ENCODE results near the gene TIMM23. TPM values are rescaled to one million over a fixed set of nuclear protein-coding genes. Genes with fewer than 3 reads are reported as not detected.

TIMM23 gene
- total RNA-seq, 1 donor from 2014 or later: 73.2 TPM

DNA sequence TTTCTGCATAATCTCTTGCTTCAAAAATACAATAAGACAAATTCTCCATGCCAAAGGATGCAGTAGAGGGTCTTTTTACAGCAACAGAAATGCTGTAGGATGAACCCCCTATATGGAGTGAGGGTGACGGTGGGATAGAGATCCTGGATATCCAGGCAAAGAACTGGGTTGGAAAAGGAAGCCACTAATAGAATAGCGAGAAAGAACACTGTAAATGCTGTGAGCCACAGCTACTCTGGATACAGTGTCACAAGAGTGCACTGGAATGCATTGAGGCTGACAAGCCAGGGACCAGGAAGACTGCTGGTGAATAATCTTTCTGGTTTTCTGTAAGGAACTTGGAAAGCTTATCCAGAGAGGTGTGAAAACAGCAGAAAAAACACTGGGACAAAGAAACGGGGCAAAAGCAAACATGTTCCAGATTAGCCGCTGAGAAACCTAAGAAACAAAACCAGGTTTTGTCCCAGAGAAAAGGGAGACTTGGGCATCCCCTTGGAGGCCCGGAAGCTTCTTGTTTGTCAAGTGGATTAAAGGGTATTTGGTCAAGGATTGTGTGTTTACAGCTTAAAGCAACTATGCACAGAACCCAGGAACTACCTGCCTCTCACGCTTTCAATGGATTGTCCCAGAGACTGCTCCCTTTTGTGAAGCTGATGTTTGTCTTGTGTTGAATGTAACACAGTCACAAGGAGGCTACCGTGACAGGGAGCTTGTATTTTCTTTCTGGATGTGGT lies 79.9 kb downstream of the TIMM23 start:
- DNase-seq (ENCODE audit: low spot score): no peak

DNA sequence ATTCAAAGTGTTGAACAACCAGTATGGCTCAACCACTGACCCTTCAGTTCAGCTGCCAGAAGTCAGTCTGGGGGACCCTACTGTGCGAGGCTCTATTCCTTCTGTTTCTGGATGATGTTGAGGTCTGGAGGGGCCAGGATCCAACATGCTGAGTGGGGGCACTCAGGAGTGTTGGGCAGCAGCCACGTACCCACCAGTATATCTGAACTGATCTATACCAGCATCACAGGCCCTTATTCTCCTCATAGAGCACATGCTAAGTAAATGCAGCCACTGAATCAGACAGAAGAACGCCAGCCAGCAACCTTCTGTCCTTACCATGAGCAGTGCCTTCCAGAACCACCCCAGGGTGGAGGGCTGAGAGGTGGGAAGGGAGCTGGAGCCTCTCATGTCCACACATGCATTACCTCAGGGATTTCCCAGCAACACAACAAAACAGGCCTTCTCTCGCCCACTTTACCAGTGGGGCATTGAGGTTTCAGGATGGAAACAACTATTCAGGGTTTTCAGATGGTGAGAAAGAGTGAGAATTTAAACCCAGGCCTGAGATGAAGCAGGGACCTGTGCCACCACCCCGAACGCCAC lies 80.6 kb downstream of the TIMM23 start:
- no peak for DNase-seq (ENCODE audit: low spot score)

Other genes starting within 250 kb of the TIMM23 start
- gene WASHC2C, start 245.2 kb upstream of the TIMM23 start, total RNA-seq (ENCODE audit: insufficient read depth, low replicate concordance): 15.4 TPM
- gene AGAP4, start 125.0 kb upstream of the TIMM23 start, total RNA-seq (ENCODE audit: insufficient read depth, low replicate concordance): 4.6 TPM
- 256 TPM for gene NCOA4, start 58.1 kb downstream of the TIMM23 start, total RNA-seq (ENCODE audit: insufficient read depth, low replicate concordance)
- not detected for gene MSMB, start 73.8 kb downstream of the TIMM23 start, total RNA-seq (ENCODE audit: insufficient read depth, low replicate concordance)

Measured in umbilical cord (tissue), 2 donors.